ENCODE data around the gene LAMP5. TPM values are rescaled to one million over a fixed set of nuclear protein-coding genes. Genes with fewer than 3 reads are reported as not detected.

Gene LAMP5, protein sequence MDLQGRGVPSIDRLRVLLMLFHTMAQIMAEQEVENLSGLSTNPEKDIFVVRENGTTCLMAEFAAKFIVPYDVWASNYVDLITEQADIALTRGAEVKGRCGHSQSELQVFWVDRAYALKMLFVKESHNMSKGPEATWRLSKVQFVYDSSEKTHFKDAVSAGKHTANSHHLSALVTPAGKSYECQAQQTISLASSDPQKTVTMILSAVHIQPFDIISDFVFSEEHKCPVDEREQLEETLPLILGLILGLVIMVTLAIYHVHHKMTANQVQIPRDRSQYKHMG
- total RNA-seq (ENCODE audit: low replicate concordance), result 0.15 TPM in 1 of 2 replicates, not detected in the other

DNA sequence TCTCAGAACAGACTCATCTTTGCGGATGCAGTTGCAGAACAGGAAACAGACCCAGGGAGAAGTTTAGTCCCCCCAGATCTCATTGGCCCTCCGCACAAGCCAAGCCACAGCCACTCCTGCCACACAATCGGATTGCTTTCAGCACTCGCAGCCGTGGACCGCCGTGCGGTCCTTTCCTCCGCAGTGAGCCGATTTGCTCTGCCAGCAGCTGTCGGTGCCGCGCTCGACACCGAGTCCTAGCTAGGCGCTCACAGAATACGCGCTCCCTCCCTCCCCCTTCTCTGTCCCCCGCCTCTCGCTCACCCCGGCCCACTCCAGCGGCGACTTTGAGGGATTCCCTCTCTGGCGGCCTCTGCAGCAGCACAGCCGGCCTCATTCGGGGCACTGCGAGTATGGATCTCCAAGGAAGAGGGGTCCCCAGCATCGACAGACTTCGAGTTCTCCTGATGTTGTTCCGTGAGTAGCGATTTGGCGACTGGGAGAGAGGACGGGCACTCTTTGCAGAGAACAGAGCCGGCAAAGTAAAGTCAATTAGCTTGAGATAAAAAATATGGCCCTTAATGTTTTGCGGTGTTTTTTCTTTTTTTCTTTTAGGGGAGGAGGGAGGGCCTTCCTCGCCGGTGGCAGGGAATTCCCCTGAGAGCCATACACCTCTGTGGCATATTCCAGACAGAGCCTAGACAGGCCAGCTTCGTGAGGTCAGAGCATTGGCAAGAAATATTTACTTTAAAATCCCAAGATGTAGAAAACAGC is at the start of gene LAMP5:
LAMP5 (plus strand) TSS at position 130 of the 753 bp plus-strand sequence; CDS start at position 393, 263 bp downstream.

